HEK293T (cell line): Measurements from ENCODE around the gene PLCB2.

Experiments
- BHLHE40 ChIP-seq: fragments of 450-650 bp; IDR thresholded peaks from 2 replicates; pipeline ENCODE4 v1.6.1; 2016; ENCODE audit warnings: mild to moderate bottlenecking, moderate library complexity, borderline replicate concordance
- CTBP1 ChIP-seq: fragments of 450-650 bp; IDR thresholded peaks from 2 replicates; pipeline ENCODE4 v1.6.1; 2016; ENCODE audit warnings: borderline replicate concordance
- FOXM1 ChIP-seq: fragments of 450-650 bp; IDR thresholded peaks from 2 replicates; pipeline ENCODE4 v1.6.1; 2017; ENCODE audit warnings: mild to moderate bottlenecking, borderline replicate concordance
- HDGF ChIP-seq: fragments of 450-650 bp; IDR thresholded peaks from 2 replicates; pipeline ENCODE4 v1.6.1; 2017; ENCODE audit warnings: antibody characterized with exemption, borderline replicate concordance
- NFRKB ChIP-seq: fragments of 450-650 bp; IDR thresholded peaks from 2 replicates; pipeline ENCODE4 v1.6.1; 2016; ENCODE audit warnings: mild to moderate bottlenecking, moderate library complexity
- SP1 ChIP-seq: fragments of 450-650 bp; IDR thresholded peaks from 2 replicates; pipeline ENCODE4 v1.6.1; 2017
- SUZ12 ChIP-seq: fragments of 450-650 bp; IDR thresholded peaks from 2 replicates; pipeline ENCODE4 v1.6.1; 2016; ENCODE audit warnings: mild to moderate bottlenecking
- TARDBP ChIP-seq: fragments of 450-650 bp; IDR thresholded peaks from 2 replicates; pipeline ENCODE4 v1.6.1; 2016

DNA sequence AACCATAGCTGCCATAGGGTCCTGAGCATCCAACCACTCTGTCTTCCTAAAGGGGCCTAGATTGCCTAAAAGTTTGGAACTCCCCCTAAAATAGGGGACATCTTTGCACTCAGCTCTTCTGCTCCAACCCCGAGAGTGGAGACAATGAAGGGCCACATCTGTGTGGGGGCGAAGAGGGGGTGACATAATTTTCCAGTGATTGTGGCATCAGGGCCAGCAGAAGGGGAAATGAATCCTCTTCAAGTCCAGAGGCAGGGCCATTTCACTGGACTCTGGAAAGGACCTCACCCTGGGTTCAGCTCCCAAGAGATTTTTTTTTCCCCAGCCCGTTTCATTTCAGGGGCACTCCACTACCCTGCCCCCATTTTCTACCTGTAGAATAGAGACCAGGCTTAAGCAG, 20.2 kb downstream of the PLCB2 start:
- no peak for TF ChIP-seq TARDBP
- TF ChIP-seq CTBP1 = no peak
- no peak for TF ChIP-seq FOXM1
- no peak for TF ChIP-seq BHLHE40
- no peak for TF ChIP-seq NFRKB
- TF ChIP-seq HDGF = no peak
- no peak for TF ChIP-seq SUZ12
- no peak for TF ChIP-seq SP1
